Measurements from ENCODE around the gene CSAD.

DNA sequence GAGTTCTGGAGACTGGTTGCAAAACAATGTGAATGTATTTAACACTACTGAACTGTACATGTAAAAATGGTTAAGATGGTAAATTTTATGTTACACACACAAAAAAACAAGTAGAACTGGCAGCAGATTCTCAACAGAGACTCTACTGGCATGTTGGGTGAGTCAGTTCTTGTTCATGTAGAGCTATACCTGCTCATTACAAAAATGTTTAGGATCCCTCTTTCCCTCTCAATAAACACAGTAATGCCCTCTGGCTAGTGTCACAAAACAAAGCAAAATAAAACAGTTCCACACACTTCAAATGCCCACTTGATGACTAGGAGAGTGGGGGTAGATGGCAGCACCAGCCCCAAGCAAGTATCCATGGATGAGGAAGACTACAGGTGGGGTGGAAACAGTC, 13.9 kb downstream of the CSAD start:
- no peak for TF ChIP-seq FOXM1 (IDR thresholded peaks at IDR 0.05; ENCODE audit: borderline replicate concordance)
- TF ChIP-seq BHLHE40 (IDR thresholded peaks at IDR 0.05; ENCODE audit: borderline replicate concordance): no peak
- TF ChIP-seq TARDBP (IDR thresholded peaks at IDR 0.05): no peak
- TF ChIP-seq HDGF (IDR thresholded peaks at IDR 0.05; ENCODE audit: borderline replicate concordance): no peak

Measured in HEK293T (cell line).